K562 (cell line): Measurements from ENCODE around the gene RIPOR2. TPM values are rescaled to one million over a fixed set of nuclear protein-coding genes. Genes with fewer than 3 reads are reported as not detected.

Experiments
- CBFA2T3 ChIP-seq: fragments of 450-650 bp; IDR thresholded peaks from 2 replicates; pipeline ENCODE4 v1.6.1; 2017
- CBX1 ChIP-seq: sonication (generic); IDR thresholded peaks from 2 replicates; pipeline ENCODE4 v1.6.1; 2016; ENCODE audit warnings: antibody characterized with exemption, low read depth, mild to moderate bottlenecking
- CHAMP1 ChIP-seq: fragments of 450-650 bp; IDR thresholded peaks from 2 replicates; pipeline ENCODE4 v1.6.1; 2016; ENCODE audit warnings: mild to moderate bottlenecking
- GATA2 ChIP-seq: sonication (generic); formaldehyde crosslinking; IDR thresholded peaks from 2 replicates; pipeline ENCODE4 v1.4.0; 2020; ENCODE audit warnings: mild to moderate bottlenecking, missing genetic modification reagents
- MYBL2 ChIP-seq, 2 experiments: fragments of 450-650 bp in 1 of 2; sonication (generic) in 1 of 2; formaldehyde crosslinking in 1 of 2; IDR thresholded peaks; 2 replicates each; pipeline versions ENCODE4 v1.6.1 to v1.8.1; 2017 to 2022; ENCODE audit warnings: borderline replicate concordance in 1 of 2, inconsistent platforms in 1 of 2, low read depth in 1 of 2, mild to moderate bottlenecking in 1 of 2, missing genetic modification reagents in 1 of 2, moderate library complexity in 1 of 2
- NELFE ChIP-seq: IDR thresholded peaks from 2 replicates; pipeline ENCODE4 v1.6.1; 2011; ENCODE audit warnings: mild to moderate bottlenecking; ENCODE audit not compliant: insufficient read depth, insufficient read length
- PTRF ChIP-seq: fragments of 450-650 bp; IDR thresholded peaks from 2 replicates; pipeline ENCODE4 v1.6.1; 2016; ENCODE audit warnings: mild to moderate bottlenecking, missing genetic modification characterization, missing compliant biosample characterization
- RERE ChIP-seq: sonication (generic); formaldehyde crosslinking; IDR thresholded peaks from 2 replicates; pipeline ENCODE4 v1.8.0; 2023; ENCODE audit warnings: missing genetic modification reagents, mild to moderate bottlenecking, borderline replicate concordance
- RFX1 ChIP-seq: fragments of 450-650 bp; IDR thresholded peaks from 2 replicates; pipeline ENCODE4 v1.6.1; 2016; ENCODE audit warnings: mild to moderate bottlenecking, moderate library complexity
- SIX5 ChIP-seq, 2 experiments: IDR thresholded peaks; 2 replicates each; pipeline ENCODE4 v1.6.1; 2011; ENCODE audit warnings: low read length in 2 of 2, borderline replicate concordance in 1 of 2, low read depth in 1 of 2, mild to moderate bottlenecking in 1 of 2, moderate library complexity in 1 of 2; ENCODE audit not compliant: insufficient read depth in 1 of 2
- TBL1XR1 ChIP-seq, 2 experiments: IDR thresholded peaks; 2 replicates each; pipeline ENCODE4 v1.6.1; 2012; ENCODE audit warnings: improper control_type of control experiment in 2 of 2, low read length in 2 of 2, mild to moderate bottlenecking in 1 of 2
- TEAD1 ChIP-seq, 2 experiments: fragments of 450-650 bp in 1 of 2; sonication (generic) in 1 of 2; formaldehyde crosslinking; IDR thresholded peaks; 2 replicates each; pipeline versions ENCODE4 v1.4.0 to v1.8.0; 2020 to 2022; ENCODE audit warnings: mild to moderate bottlenecking in 2 of 2, missing genetic modification reagents in 1 of 2
- VEZF1 ChIP-seq: fragments of 200-800 bp; sonication (Bioruptor generic); IDR thresholded peaks from 2 replicates; pipeline ENCODE4 v1.6.1; 2017; ENCODE audit warnings: missing genetic modification characterization, missing compliant biosample characterization
- ZNF592 ChIP-seq: fragments of 450-650 bp; IDR thresholded peaks from 2 replicates; pipeline ENCODE4 v1.6.1; 2017; ENCODE audit warnings: antibody characterized with exemption, mild to moderate bottlenecking
- polyA plus RNA-seq, 8 experiments: library from polyadenylated mRNA; depleted of rRNA in 4 of 8; stranded (reverse) in 5 of 8; unstranded in 3 of 8; fragments of >200 nt; fragmentation: Nextera tagmentation in 2 of 8; fragmentation: Illumina TruSeq in 1 of 8; extraction: Ambion mirVana in 2 of 8; extraction: Trizol in 1 of 8; gene quantifications; 2 replicates each; pipeline versions ENCODE4 v1.2.1 to v1.2.3, GENCODE V29; 2011 to 2014; ENCODE audit warnings: inconsistent platforms in 1 of 8, missing spikeins in 1 of 8
- total RNA-seq, 7 experiments: library from RNA; depleted of rRNA in 6 of 7; stranded (reverse); fragments of >200 nt in 6 of 7; fragmentation: Illumina TruSeq in 2 of 7; extraction: Trizol in 2 of 7; gene quantifications; 2 replicates each; pipeline versions ENCODE4 v1.2.1 to v1.2.3, GENCODE V29; 2011 to 2021; ENCODE audit warnings: low replicate concordance in 1 of 7

The RIPOR2 gene
- total and polyA plus RNA-seq, 9 of the 15 experiments (the other 6 are each of a cell fraction or from before 2014, with no cell fraction given): 0.04 to 1.0 (median 0.47) TPM; not detected in 2

GRCh38 chr6:24755279-24755678, 180.5 kb downstream of the RIPOR2 start (continued):
- peak; percentile 36 for TF ChIP-seq VEZF1 (CRISPR knock-in tag)
- no peak for TF ChIP-seq CHAMP1
- no peak for TF ChIP-seq TBL1XR1 (IDR thresholded peaks at IDR 0.05; ENCODE audit: low read length in 2 of 2)
- no peak for TF ChIP-seq NELFE
- 0 out of 4 replicates have a peak, but pooled peaks of 1 of the 2 experiments have one; percentile 31 for TF ChIP-seq TEAD1 (CRISPR knock-in tag; IDR thresholded peaks at IDR 0.05)
- no peak for TF ChIP-seq CBX1
- TF ChIP-seq PTRF (tag): no peak
- no peak for TF ChIP-seq GATA2 (CRISPR knock-in tag)
- peak; percentile 43; the same call in 1 of the 2 replicates for TF ChIP-seq ZNF592
- no peak for TF ChIP-seq CBFA2T3
- peak; percentile 78 for TF ChIP-seq RFX1
- no peak for TF ChIP-seq MYBL2 (IDR thresholded peaks at IDR 0.05; ENCODE audit: low read depth)
- TF ChIP-seq MYBL2 (CRISPR knock-in tag; IDR thresholded peaks at IDR 0.05; ENCODE audit: borderline replicate concordance): no peak
- TF ChIP-seq RERE: no peak
- TF ChIP-seq SIX5 (IDR thresholded peaks at IDR 0.05; ENCODE audit: borderline replicate concordance in 1 of 2, insufficient read depth in 1 of 2, low read depth in 1 of 2, low read length in 2 of 2): no peak
